H1 (cell line): Measurements from ENCODE around the gene AGFG2.
"Not testable (repeated sequence)": the region's sequence is repeated elsewhere in the genome, so short reads cannot be mapped to it uniquely, and the experiment has no call there.

Experiments used
- CEBPB ChIP-seq: IDR thresholded peaks from 2 replicates; pipeline ENCODE4 v1.6.1; 2012; ENCODE audit warnings: low read depth, low read length
- CTCF ChIP-seq, 3 experiments: IDR thresholded peaks; 1 replicate in 2 of 3; 2 replicates in 1 of 3; pipeline versions ENCODE4 v1.5.1 to v1.6.1; 2011; ENCODE audit warnings: low read length in 3 of 3, mild to moderate bottlenecking in 3 of 3, inconsistent platforms in 2 of 3, low read depth in 1 of 3, moderate library complexity in 1 of 3; ENCODE audit not compliant: insufficient read depth in 1 of 3; ENCODE audit errors: control extremely low read depth in 1 of 3
- EZH2 ChIP-seq: fragments of 200-600 bp; sonication (generic); IDR thresholded peaks from 2 replicates; pipeline ENCODE4 v1.7.1; 2012; ENCODE audit warnings: low read depth, mild to moderate bottlenecking, moderate library complexity, low read length, inconsistent platforms; ENCODE audit not compliant: severe bottlenecking
- POLR2A ChIP-seq, 2 experiments: IDR thresholded peaks; 1 replicate in 1 of 2; 2 replicates in 1 of 2; pipeline ENCODE4 v1.6.1; 2011; ENCODE audit warnings: low read depth in 2 of 2, low read length in 2 of 2, mild to moderate bottlenecking in 2 of 2; ENCODE audit errors: control extremely low read depth in 1 of 2
- RAD21 ChIP-seq, 2 experiments: IDR thresholded peaks in 1 of 2; conservative IDR thresholded peaks in 1 of 2; 2 replicates each; pipeline ENCODE4 v1.6.1; 2011; ENCODE audit warnings: low read depth in 2 of 2, low read length in 2 of 2, improper control_type of control experiment in 1 of 2, inconsistent platforms in 1 of 2, mild to moderate bottlenecking in 1 of 2, moderate library complexity in 1 of 2
- RFX5 ChIP-seq: IDR thresholded peaks from 2 replicates; pipeline ENCODE4 v1.6.1; 2011; ENCODE audit warnings: low read depth, low read length, improper control_type of control experiment, borderline replicate concordance
- SAP30 ChIP-seq: fragments of 300-600 bp; sonication (generic); IDR thresholded peaks from 2 replicates; pipeline ENCODE4 v1.7.1; 2012; ENCODE audit warnings: low read length, moderate library complexity, mild to moderate bottlenecking, inconsistent platforms; ENCODE audit not compliant: insufficient read depth, insufficient replicate concordance
- ZNF274 ChIP-seq: IDR thresholded peaks from 2 replicates; pipeline ENCODE4 v1.7.0; 2012; ENCODE audit warnings: low read length, borderline replicate concordance; ENCODE audit errors: extremely low read depth

DNA sequence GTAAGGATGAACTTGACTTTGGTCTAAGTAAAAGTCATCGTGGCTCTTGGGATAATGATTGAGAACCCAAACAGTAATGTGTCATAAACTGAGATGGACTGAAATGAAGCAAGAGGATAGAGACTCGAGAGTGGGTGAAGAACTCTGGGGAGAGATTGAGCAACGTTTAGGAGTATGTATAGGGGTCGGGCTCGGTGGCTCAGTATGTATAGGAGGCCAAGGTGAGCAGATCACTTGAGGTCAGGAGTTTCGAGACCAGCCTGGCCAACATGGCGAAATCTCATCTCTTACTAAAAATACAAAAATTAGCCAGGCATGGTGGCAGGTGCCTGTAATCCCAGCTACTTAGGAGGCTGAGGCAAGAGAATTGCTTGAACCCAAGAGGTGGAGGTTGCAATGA, 2.3 kb downstream of the AGFG2 start:
- not testable (repeated sequence) for TF ChIP-seq CTCF (IDR thresholded peaks at IDR 0.05; ENCODE audit: control extremely low read depth in 1 of 3, insufficient read depth in 1 of 3, low read depth in 1 of 3, low read length in 3 of 3); SAP30; ZNF274; EZH2; RFX5; RAD21 (IDR thresholded peaks at IDR 0.05 in 1 of 2, conservative IDR thresholded peaks at IDR 0.05 in 1 of 2; ENCODE audit: low read depth in 2 of 2, low read length in 2 of 2); CEBPB; POLR2A (IDR thresholded peaks at IDR 0.05; ENCODE audit: control extremely low read depth in 1 of 2, low read depth in 2 of 2, low read length in 2 of 2)
